Measurements from ENCODE around the gene DEFB121.

DNA sequence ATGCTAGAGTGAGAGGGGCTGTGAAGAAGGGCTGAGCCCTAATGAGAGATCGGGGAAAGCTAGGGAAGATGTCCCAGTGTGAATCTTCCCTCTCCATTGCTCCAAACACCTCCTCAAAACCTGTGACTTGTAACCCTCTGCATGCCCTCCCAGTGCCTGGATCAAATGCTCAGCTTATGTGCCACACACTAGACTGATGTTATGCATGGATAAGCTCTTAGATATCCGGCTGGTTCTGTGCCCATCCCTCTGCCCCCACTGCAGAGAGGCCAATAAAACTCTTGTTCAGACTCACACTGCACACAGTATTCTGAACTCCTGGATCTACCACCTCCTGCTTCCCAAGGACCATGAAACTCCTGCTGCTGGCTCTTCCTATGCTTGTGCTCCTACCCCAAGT lies 37.7 kb downstream of the DEFB121 start, which contains the start of gene DEFB118:
- no peak for TF ChIP-seq ZNF23 (CRISPR knock-in tag; IDR thresholded peaks at IDR 0.05)
- no peak for TF ChIP-seq ADNP (tag; IDR thresholded peaks at IDR 0.05)
- TF ChIP-seq, protein P1, sequence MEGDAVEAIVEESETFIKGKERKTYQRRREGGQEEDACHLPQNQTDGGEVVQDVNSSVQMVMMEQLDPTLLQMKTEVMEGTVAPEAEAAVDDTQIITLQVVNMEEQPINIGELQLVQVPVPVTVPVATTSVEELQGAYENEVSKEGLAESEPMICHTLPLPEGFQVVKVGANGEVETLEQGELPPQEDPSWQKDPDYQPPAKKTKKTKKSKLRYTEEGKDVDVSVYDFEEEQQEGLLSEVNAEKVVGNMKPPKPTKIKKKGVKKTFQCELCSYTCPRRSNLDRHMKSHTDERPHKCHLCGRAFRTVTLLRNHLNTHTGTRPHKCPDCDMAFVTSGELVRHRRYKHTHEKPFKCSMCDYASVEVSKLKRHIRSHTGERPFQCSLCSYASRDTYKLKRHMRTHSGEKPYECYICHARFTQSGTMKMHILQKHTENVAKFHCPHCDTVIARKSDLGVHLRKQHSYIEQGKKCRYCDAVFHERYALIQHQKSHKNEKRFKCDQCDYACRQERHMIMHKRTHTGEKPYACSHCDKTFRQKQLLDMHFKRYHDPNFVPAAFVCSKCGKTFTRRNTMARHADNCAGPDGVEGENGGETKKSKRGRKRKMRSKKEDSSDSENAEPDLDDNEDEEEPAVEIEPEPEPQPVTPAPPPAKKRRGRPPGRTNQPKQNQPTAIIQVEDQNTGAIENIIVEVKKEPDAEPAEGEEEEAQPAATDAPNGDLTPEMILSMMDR (IDR thresholded peaks at IDR 0.05 in 2 of 3, conservative IDR thresholded peaks at IDR 0.05 in 1 of 3; ENCODE audit: insufficient read depth in 2 of 3, low read depth in 1 of 3, low read length in 3 of 3) = no peak
- TF ChIP-seq CEBPB (tag; IDR thresholded peaks at IDR 0.05) = no peak
